Lung (tissue), 12 donors: Measurements from ENCODE around the gene TFCP2L1. TPM values are rescaled to one million over a fixed set of nuclear protein-coding genes. Genes with fewer than 3 reads are reported as not detected.
A peak's percentile ranks its signal among the peaks of the same experiment; 100 is the strongest.

ENCODE experiments used
- ATAC-seq: fragments of 200-7000 bp; cut with Tn5 transposase; one replicate; pipeline ENCODE4 v1.9.1; 2020; ENCODE audit warnings: moderate number of reproducible peaks; ENCODE audit not compliant: insufficient read depth, low FRiP score
- DNase-seq, 3 donors: peaks; one replicate each; pipeline ENCODE4 v3.0.0-alpha.2; 2013 to 2017
- H3K27ac ChIP-seq, 2 donors: one replicate each; pipeline ENCODE4 v1.5.1; 2013; ENCODE audit warnings: mild to moderate bottlenecking in 2 of 2, moderate library complexity in 2 of 2, control low read depth in 1 of 2, inconsistent platforms in 1 of 2, low read depth in 1 of 2, low read length in 1 of 2
- H3K27me3 ChIP-seq, 3 donors: one replicate each; pipeline ENCODE4 v1.5.1; 2013; ENCODE audit warnings: low read length in 2 of 3; ENCODE audit not compliant: control insufficient read depth in 3 of 3, insufficient read depth in 3 of 3
- H3K36me3 ChIP-seq, 4 donors: one replicate each; pipeline ENCODE4 v1.5.1; 2013; ENCODE audit warnings: low read length in 4 of 4, mild to moderate bottlenecking in 1 of 4, moderate library complexity in 1 of 4; ENCODE audit not compliant: control insufficient read depth in 4 of 4, insufficient read depth in 4 of 4
- H3K4me1 ChIP-seq, 5 donors: one replicate each; pipeline ENCODE4 v1.5.1; 2013; ENCODE audit warnings: low read length in 5 of 5, mild to moderate bottlenecking in 2 of 5, moderate library complexity in 1 of 5; ENCODE audit not compliant: control insufficient read depth in 5 of 5, insufficient read depth in 5 of 5
- H3K4me3 ChIP-seq: one replicate; pipeline ENCODE4 v1.5.1; 2013; ENCODE audit warnings: mild to moderate bottlenecking, control low read depth, moderate library complexity
- H3K9ac ChIP-seq, 2 donors: one replicate each; pipeline ENCODE4 v1.5.1; 2013; ENCODE audit warnings: low read length in 2 of 2, control low read depth in 1 of 2; ENCODE audit not compliant: insufficient read depth in 1 of 2
- H3K9me3 ChIP-seq, 4 donors: one replicate each; pipeline ENCODE4 v1.5.1; 2013; ENCODE audit warnings: low read length in 3 of 4, mild to moderate bottlenecking in 1 of 4, moderate library complexity in 1 of 4; ENCODE audit not compliant: control insufficient read depth in 4 of 4, insufficient read depth in 3 of 4
- WGBS, 2 donors: extraction: QIAGEN DNeasy Blood & Tissue Kit; methylation state at CpG; one replicate each; pipeline ENCODE4 v1.1.7; 2013; 5-methylcytosine and 5-hydroxymethylcytosine counted together
- polyA plus RNA-seq, 2 donors: library from polyadenylated mRNA; stranded (reverse); fragments of 200-250 nt; gene quantifications; one replicate each; pipeline ENCODE4 v1.2.1, GENCODE V29; 2013
- total RNA-seq, 2 donors: library from RNA; depleted of rRNA in 1 of 2; stranded (reverse); fragments of >200 nt in 1 of 2; gene quantifications; one replicate each; pipeline ENCODE4 v1.2.1, GENCODE V29; 2014 to 2021
- TF ChIP-seq, protein P1 (sequence below): IDR thresholded peaks from 2 replicates; pipeline ENCODE4 v1.5.1; 2012; ENCODE audit warnings: mild to moderate bottlenecking; ENCODE audit errors: control extremely low read depth, extremely low read depth
- donor health status: control.
- donor health status: control.
- donor health status: Bipolar disorder and iron deficiency.
- donor health status: healthy.
- donor health status: DM: yes; HTN: yes; CAD: no.

TFCP2L1 gene
- total and polyA plus RNA-seq, 4 donors = 2.8 to 36.1 (median 6.7) TPM

DNA sequence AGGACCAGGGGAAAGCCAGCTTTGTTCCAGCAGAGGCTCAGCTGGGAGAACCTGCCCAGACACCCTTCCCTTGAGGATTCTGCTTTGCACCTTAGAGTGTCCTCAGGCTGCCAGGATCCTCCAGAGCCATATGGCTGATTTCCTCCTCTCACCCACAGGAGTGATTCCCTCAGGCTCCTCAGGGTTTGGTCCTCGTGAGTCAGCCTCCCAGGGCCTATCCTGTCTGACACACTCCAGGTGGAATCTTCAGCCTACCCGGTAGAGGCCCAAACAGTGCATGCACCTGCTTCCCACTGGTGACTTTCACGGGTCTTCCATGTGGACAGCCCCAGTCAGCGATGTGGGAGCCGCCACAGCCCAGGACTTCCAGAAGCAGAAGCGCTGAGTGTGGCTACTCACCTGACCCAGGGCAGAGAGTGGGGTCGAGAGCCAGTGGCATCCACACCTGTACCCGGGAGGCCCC, 73.3 kb downstream of the TFCP2L1 start:
- 84 to 92% methylated on average over 8 of the region's 8 CpGs for WGBS, 2 donors
- H3K27me3 ChIP-seq = peaks cover 0 to 2% (median 0%) of the 10 kb centered on the region in 3 donors
- H3K4me3 ChIP-seq = no peak overlapping the region
- no peaks in the 10 kb centered on the region for H3K36me3 ChIP-seq
- ATAC-seq (peak; percentile 8), DNase-seq (no peak)
- H3K9me3 ChIP-seq = no peaks in the 10 kb centered on the region
- peak overlapping the region in 1 of 2 donors; percentile 63 for H3K27ac ChIP-seq
- H3K4me1 ChIP-seq = peaks cover 0 to 3% (median 0%) of the 10 kb centered on the region in 5 donors
- TF ChIP-seq, protein P1, sequence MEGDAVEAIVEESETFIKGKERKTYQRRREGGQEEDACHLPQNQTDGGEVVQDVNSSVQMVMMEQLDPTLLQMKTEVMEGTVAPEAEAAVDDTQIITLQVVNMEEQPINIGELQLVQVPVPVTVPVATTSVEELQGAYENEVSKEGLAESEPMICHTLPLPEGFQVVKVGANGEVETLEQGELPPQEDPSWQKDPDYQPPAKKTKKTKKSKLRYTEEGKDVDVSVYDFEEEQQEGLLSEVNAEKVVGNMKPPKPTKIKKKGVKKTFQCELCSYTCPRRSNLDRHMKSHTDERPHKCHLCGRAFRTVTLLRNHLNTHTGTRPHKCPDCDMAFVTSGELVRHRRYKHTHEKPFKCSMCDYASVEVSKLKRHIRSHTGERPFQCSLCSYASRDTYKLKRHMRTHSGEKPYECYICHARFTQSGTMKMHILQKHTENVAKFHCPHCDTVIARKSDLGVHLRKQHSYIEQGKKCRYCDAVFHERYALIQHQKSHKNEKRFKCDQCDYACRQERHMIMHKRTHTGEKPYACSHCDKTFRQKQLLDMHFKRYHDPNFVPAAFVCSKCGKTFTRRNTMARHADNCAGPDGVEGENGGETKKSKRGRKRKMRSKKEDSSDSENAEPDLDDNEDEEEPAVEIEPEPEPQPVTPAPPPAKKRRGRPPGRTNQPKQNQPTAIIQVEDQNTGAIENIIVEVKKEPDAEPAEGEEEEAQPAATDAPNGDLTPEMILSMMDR = no peak
- H3K9ac ChIP-seq = no peak overlapping the region

GRCh38 chr2:121211251-121211650, 73.8 kb downstream of the TFCP2L1 start:
- peaks cover 0 to 2% (median 0%) of the 10 kb centered on the region in 3 donors for H3K27me3 ChIP-seq
- peak; percentile 29 to 64 (median 33) for DNase-seq
- TF ChIP-seq, protein P1 = no peak
- peak; percentile 74 for ATAC-seq
- H3K4me1 ChIP-seq = peaks cover 0 to 3% (median 0%) of the 10 kb centered on the region in 5 donors
- H3K9ac ChIP-seq = no peak overlapping the region
- no peaks in the 10 kb centered on the region for H3K36me3 ChIP-seq
- H3K9me3 ChIP-seq = no peaks in the 10 kb centered on the region
- no peak overlapping the region for H3K4me3 ChIP-seq
- peak overlapping the region in 1 of 2 donors; percentile 63 for H3K27ac ChIP-seq
- WGBS, 2 donors = 66 to 81% methylated on average over 5 of the region's 5 CpGs

GRCh38 chr2:121210691-121211090, 74.3 kb downstream of the TFCP2L1 start:
- WGBS, 2 donors = 52 to 73% methylated on average over 8 of the region's 8 CpGs
- H3K36me3 ChIP-seq = no peaks in the 10 kb centered on the region
- peak overlapping the region in 1 of 2 donors; percentile 61 for H3K27ac ChIP-seq
- no peak overlapping the region for H3K4me3 ChIP-seq
- ATAC-seq (peak; percentile 58), DNase-seq (peak in 1 of 3 donors; percentile 13)
- H3K9ac ChIP-seq = no peak overlapping the region
- no peaks in the 10 kb centered on the region for H3K9me3 ChIP-seq
- TF ChIP-seq, protein P1 = no peak
- peaks cover 0 to 2% (median 0%) of the 10 kb centered on the region in 3 donors for H3K27me3 ChIP-seq
- peaks cover 0 to 3% (median 0%) of the 10 kb centered on the region in 5 donors for H3K4me1 ChIP-seq
